GM13976 (cell line): ENCODE data around the gene SLC25A25.

Source experiments
- DNase-seq: peaks from one replicate; pipeline ENCODE4 v3.0.0; 2012; ENCODE audit warnings: low spot score
- CTCF ChIP-seq: IDR thresholded peaks from 2 replicates; pipeline ENCODE4 v1.5.1; 2012; ENCODE audit warnings: borderline replicate concordance, mild to moderate bottlenecking; ENCODE audit not compliant: insufficient read depth; ENCODE audit errors: extremely low read depth, missing control alignments, control extremely low read depth
- in situ Hi-C: fragments of 300-500 bp; cut with MboI; formaldehyde crosslinking; loops from one replicate; pipeline ENCODE4 v1.12.0; 2022; ENCODE audit warnings: low sequenced_read_pairs, mixed read lengths, inconsistent platforms; ENCODE audit not compliant: unreplicated experiment

The SLC25A25 gene

DNA sequence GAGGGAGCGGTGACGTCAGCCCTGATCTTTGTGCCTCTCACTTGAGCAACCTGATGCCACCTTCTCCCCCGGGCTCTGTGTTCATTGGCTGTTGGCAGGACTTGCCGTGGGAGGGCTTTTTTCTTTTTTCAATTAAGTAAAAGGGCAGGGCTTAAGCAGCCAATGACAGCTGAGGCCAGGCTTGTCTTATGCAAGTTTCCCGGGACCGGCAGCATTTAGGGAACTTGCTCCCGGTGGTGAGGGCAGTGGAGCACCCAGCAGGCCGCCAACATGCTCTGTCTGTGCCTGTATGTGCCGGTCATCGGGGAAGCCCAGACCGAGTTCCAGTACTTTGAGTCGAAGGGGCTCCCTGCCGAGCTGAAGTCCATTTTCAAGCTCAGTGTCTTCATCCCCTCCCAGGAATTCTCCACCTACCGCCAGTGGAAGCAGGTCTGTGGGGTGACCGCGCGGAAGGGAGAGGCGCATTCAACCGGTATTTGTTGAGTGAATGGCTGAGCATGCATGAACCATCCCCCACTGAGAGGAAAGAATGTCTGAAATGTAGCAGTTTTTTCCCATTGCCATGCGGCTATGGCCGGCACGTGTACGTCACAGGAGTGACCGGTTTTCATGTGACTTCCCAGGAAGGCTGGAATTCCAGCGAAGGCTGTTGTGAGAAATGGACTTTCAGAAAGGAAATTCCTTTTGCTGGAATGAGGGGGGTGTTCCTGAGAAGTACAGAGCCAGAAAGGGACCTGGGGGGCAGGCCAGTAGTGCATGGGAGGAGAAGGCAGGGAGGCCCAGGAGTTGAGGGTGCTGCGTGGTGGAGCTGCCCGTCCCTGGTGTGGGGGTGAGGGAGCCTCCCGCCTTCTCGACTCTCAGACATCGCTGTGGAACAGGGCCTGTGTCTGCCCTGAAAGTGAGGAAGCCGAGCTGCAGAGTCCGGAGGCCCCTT lies 30.5 kb downstream of the SLC25A25 start:
- no peak for TF ChIP-seq CTCF
- no peak for DNase-seq
- in situ Hi-C loops, result no loop called here

DNA sequence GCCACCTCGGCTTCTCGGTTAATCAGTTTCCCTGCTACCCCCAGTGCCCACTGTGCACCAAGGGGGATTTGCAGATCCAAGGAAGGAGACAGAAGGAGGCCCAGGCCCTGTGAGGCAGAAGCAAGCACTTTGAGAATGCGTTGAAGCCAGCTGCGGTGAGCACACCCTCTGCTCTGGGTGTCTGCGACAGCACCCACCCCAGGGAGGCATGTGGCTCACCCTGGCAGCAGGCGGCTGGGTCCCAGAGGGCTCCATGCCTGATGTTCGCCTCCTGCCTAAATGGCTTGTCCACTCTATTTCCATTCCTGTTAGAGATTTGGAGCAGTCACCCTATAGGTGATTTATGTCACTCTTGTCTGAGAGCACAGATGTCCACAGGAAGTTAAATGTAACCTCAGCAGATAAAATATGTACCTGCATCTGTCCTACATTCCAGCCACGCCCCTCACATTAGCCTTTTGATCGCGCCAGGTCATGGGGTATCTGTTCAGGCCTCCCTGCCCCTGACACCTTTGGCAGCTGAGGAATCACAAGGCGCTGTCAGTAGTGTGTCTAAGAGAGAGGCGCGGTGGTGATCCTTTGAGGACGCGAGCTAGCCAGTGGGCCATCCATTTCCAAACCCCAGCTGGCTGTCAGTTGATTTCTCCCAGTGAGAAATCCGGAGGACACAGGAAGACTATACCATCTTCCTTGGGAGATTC lies 31.3 kb downstream of the SLC25A25 start:
- no peak for DNase-seq

GRCh38 chr9:128099932-128100491 lies 32.0 kb downstream of the SLC25A25 start:
- no peak for TF ChIP-seq CTCF
- no peak for DNase-seq
- in situ Hi-C loops, result no loop called here

More for the DNA sequence above, 31.3 kb downstream of the SLC25A25 start:
- in situ Hi-C loops, result no loop called here
- no peak for TF ChIP-seq CTCF

GRCh38 chr9:128100581-128100980 lies 32.5 kb downstream of the SLC25A25 start:
- no peak for TF ChIP-seq CTCF
- no peak for DNase-seq
- in situ Hi-C loops, result no loop called here

DNA sequence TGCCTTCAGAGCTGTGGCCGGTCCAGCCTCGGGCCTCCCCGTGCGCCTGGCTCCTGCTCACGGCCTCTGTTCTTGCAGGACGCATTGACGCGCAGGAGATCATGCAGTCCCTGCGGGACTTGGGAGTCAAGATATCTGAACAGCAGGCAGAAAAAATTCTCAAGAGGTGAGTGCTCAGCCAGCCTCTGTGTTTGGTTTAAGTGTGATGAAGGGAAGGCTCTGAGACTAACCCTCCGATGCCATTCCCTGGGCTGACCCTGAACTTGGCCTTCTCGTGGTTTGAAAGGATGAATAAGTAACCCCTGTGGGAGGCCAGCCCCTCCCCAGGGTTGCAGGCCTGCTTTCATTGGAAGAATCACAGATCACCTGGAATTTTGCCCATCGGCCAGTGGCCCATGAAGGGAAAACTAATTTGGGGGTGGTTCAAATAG lies 33.2 kb downstream of the SLC25A25 start:
- no peak for DNase-seq
- in situ Hi-C loops, result no loop called here
- no peak for TF ChIP-seq CTCF

DNA sequence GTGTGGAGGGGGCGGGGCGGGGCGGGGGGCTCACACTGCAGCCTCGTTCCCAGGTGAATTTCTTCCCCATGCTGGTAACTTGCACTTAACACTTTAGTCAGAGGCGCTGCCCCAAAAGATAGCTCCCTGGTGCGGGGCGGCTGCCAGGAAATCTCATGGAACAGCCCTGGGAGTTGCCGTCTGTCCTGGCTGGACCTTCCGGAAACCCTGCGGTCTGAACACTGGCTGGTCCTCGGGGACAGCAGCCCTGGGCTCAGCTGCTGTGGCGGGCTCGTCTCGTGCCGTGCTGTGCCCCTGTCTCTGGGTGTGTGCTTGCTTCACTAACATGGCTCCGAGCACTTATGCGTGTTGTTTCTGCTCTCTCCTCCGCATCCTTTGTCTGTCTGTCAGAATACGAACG lies 33.7 kb downstream of the SLC25A25 start:
- in situ Hi-C loops, result no loop called here
- no peak for DNase-seq
- no peak for TF ChIP-seq CTCF
